Erythroblast (primary cell): ENCODE results near the gene DOCK8.
"Not testable (repeated sequence)": the region's sequence is repeated elsewhere in the genome, so short reads cannot be mapped to it uniquely, and the experiment has no call there.

ENCODE experiments used
- DNase-seq, 2 experiments: peaks; one replicate each; lab custom pipeline; 2025; lab: John Stamatoyannopoulos, UW
- GATA1 ChIP-seq: IDR thresholded peaks from 2 replicates; pipeline ENCODE4 v1.6.1; 2011; ENCODE audit warnings: low read depth, mild to moderate bottlenecking, control low read depth, low read length, moderate library complexity
- POLR2A ChIP-seq: IDR thresholded peaks from 2 replicates; pipeline ENCODE4 v1.6.1; 2011; ENCODE audit warnings: mild to moderate bottlenecking, low read length

Gene DOCK8

GRCh38 chr9:214648-215493, at the start of gene DOCK8:
DOCK8 (plus strand) TSS chr9:214865; CDS start chr9:214977, 112 bp downstream.
- DNase-seq = peak; percentile 86 to 90
- TF ChIP-seq GATA1 (no peak), POLR2A (peak; percentile 84)

- not testable (repeated sequence) for DNase-seq
Observed at GRCh38 chr9:169757-170156, 44.9 kb upstream of the DOCK8 start.

GRCh38 chr9:178140-178825, 36.4 kb upstream of the DOCK8 start:
- peak; percentile 4 to 19 for DNase-seq
- peak; percentile 13 for TF ChIP-seq POLR2A

- not testable (repeated sequence) for DNase-seq
Observed at GRCh38 chr9:178970-179383, 35.7 kb upstream of the DOCK8 start, which contains the start of gene ZNG1A. ZNG1A (minus strand) TSS chr9:179056; CDS start chr9:178969, 87 bp downstream.

- DNase-seq = not testable (repeated sequence)
Observed at GRCh38 chr9:199601-200000, 15.1 kb upstream of the DOCK8 start.

- no peak for DNase-seq
- TF ChIP-seq POLR2A (no peak), GATA1 (no peak)
Observed at GRCh38 chr9:206481-206880, 8.2 kb upstream of the DOCK8 start.

GRCh38 chr9:209143-209758, 5.4 kb upstream of the DOCK8 start:
- DNase-seq = no peak
- TF ChIP-seq POLR2A (no peak), GATA1 (no peak)

GRCh38 chr9:211036-211435, 3.6 kb upstream of the DOCK8 start:
- DNase-seq = no peak
- TF ChIP-seq GATA1 (no peak), POLR2A (no peak)

- no peak for DNase-seq
- TF ChIP-seq POLR2A (no peak), GATA1 (no peak)
Observed at GRCh38 chr9:211557-211956, 3.1 kb upstream of the DOCK8 start.

GRCh38 chr9:212297-212696, 2.4 kb upstream of the DOCK8 start:
- no peak for DNase-seq
- TF ChIP-seq POLR2A (no peak), GATA1 (no peak)

GRCh38 chr9:213901-214300, 764 bp upstream of the DOCK8 start:
- peak in 1 of 2 experiments; percentile 46 for DNase-seq

GRCh38 chr9:214351-214647, 366 bp upstream of the DOCK8 start:
- DNase-seq = no peak
- TF ChIP-seq GATA1 = no peak
- TF ChIP-seq POLR2A = no peak

GRCh38 chr9:215631-216155, 1.0 kb downstream of the DOCK8 start:
- TF ChIP-seq POLR2A (no peak), GATA1 (no peak)
- peak in 1 of 2 experiments; percentile 33 for DNase-seq

- no peak for DNase-seq
- no peak for TF ChIP-seq POLR2A
- TF ChIP-seq GATA1 = no peak
Observed at GRCh38 chr9:216866-217265, 2.2 kb downstream of the DOCK8 start.
